Lower lobe of right lung (tissue), 2 donors: ENCODE measurements around the gene IRX1. TPM values are rescaled to one million over a fixed set of nuclear protein-coding genes. Genes with fewer than 3 reads are reported as not detected.
A peak's percentile ranks its signal among the peaks of the same experiment; 100 is the strongest.

Experiments
- ATAC-seq, 2 donors: fragments of 200-7000 bp; cut with Tn5 transposase; one replicate each; pipeline ENCODE4 v1.9.1; 2020 to 2022; ENCODE audit warnings: mild to moderate bottlenecking in 2 of 2, moderate library complexity in 2 of 2
- DNase-seq: peaks from one replicate; pipeline ENCODE4 v3.0.0-alpha.2; 2020
- H3K27ac ChIP-seq: fragments of 200-600 bp; one replicate; pipeline ENCODE4 v1.8.0; 2022
- H3K27me3 ChIP-seq: fragments of 200-600 bp; one replicate; pipeline ENCODE4 v1.8.0; 2022; ENCODE audit warnings: low read depth
- H3K36me3 ChIP-seq: fragments of 200-600 bp; one replicate; pipeline ENCODE4 v1.8.0; 2022; ENCODE audit warnings: mild to moderate bottlenecking
- H3K4me1 ChIP-seq: fragments of 200-600 bp; one replicate; pipeline ENCODE4 v1.8.0; 2022
- H3K4me3 ChIP-seq: fragments of 200-600 bp; one replicate; pipeline ENCODE4 v1.8.0; 2022; ENCODE audit warnings: mild to moderate bottlenecking
- H3K9me3 ChIP-seq: fragments of 200-600 bp; one replicate; pipeline ENCODE4 v1.8.0; 2022
- CTCF ChIP-seq: fragments of 200-600 bp; IDR thresholded peaks from one replicate; pipeline ENCODE4 v1.8.0; 2022; ENCODE audit warnings: antibody characterized with exemption, mild to moderate bottlenecking
- intact Hi-C: fragments of 100-400 bp; cut with DNase I; formaldehyde crosslinking; loops from one replicate; pipeline ENCODE4 v1.11.0; 2022
- total RNA-seq: library from RNA; stranded (reverse); fragmentation: NEBNext Ultra II Directional; extraction: Animal tissue kit (Norgen Biotek cat#: 25700); gene quantifications from one replicate; pipeline ENCODE4 v1.2.1, GENCODE V29; 2021
- donor health status: DM: no; HTN: yes; CAD: no; lungs with severe emphysema.

IRX1 gene
- total RNA-seq, 1 donor from 2014 or later: 6.0 TPM

GRCh38 chr5:3602785-3603502 is 7.3 kb downstream of the IRX1 start:
- TF ChIP-seq CTCF: peak; percentile 50
- Histone ChIP-seq H3K27ac (no peak overlapping the region), H3K36me3 (no peaks in the 10 kb centered on the region), H3K4me3 (no peak overlapping the region), H3K9me3 (no peaks in the 10 kb centered on the region), H3K27me3 (peaks cover 87% of the 10 kb centered on the region), H3K4me1 (peaks cover 10% of the 10 kb centered on the region)
- intact Hi-C loops: no loop called here
- ATAC-seq (peak; percentile 61 to 69), DNase-seq (peak; percentile 68)

GRCh38 chr5:3604501-3604900 is 8.9 kb downstream of the IRX1 start:
- ATAC-seq (no peak), DNase-seq (no peak)
- H3K36me3 ChIP-seq: no peaks in the 10 kb centered on the region
- no peak overlapping the region for H3K4me3 ChIP-seq
- H3K9me3 ChIP-seq: no peaks in the 10 kb centered on the region
- no peak overlapping the region for H3K27ac ChIP-seq
- TF ChIP-seq CTCF: no peak
- H3K4me1 ChIP-seq: peaks cover 10% of the 10 kb centered on the region
- intact Hi-C loops: no loop called here
- H3K27me3 ChIP-seq: peaks cover 78% of the 10 kb centered on the region

GRCh38 chr5:3605298-3606010 is 9.8 kb downstream of the IRX1 start:
- Histone ChIP-seq H3K4me1 (peaks cover 3% of the 10 kb centered on the region), H3K27ac (no peak overlapping the region), H3K4me3 (no peak overlapping the region), H3K36me3 (no peaks in the 10 kb centered on the region), H3K27me3 (peaks cover 69% of the 10 kb centered on the region), H3K9me3 (no peaks in the 10 kb centered on the region)
- no peak for TF ChIP-seq CTCF
- ATAC-seq: no peak
- intact Hi-C loops: no loop called here
- no peak for DNase-seq

- Histone ChIP-seq H3K36me3 (no peaks in the 10 kb centered on the region), H3K27ac (no peak overlapping the region), H3K27me3 (peaks cover 62% of the 10 kb centered on the region), H3K4me3 (no peak overlapping the region), H3K9me3 (no peaks in the 10 kb centered on the region), H3K4me1 (no peaks in the 10 kb centered on the region)
- no peak for TF ChIP-seq CTCF
- DNase-seq (no peak), ATAC-seq (no peak)
- intact Hi-C loops: no loop called here
Measured at GRCh38 chr5:3606121-3606831, 10.6 kb downstream of the IRX1 start.

- Histone ChIP-seq H3K36me3 (no peaks in the 10 kb centered on the region), H3K27ac (no peak overlapping the region), H3K4me3 (no peak overlapping the region), H3K9me3 (no peaks in the 10 kb centered on the region), H3K4me1 (no peaks in the 10 kb centered on the region), H3K27me3 (peaks cover 48% of the 10 kb centered on the region)
- ATAC-seq: no peak
- intact Hi-C loops: no loop called here
- no peak for DNase-seq
- TF ChIP-seq CTCF: no peak
Measured at GRCh38 chr5:3607541-3608181, 12.0 kb downstream of the IRX1 start.
